Measurements from ENCODE around the gene SLC50A1.

SLC50A1 gene

GRCh38 chr1:155176544-155177071, 41.0 kb downstream of the SLC50A1 start:
- H3K36me3 ChIP-seq (replicated peaks; ENCODE audit: insufficient read depth, low read length) = no peaks in the 10 kb centered on the region
- DNase-seq = peak; percentile 87
- H3K4me3 ChIP-seq (ENCODE audit: low read length) = no peak overlapping the region
- peaks cover 15% of the 10 kb centered on the region for H3K79me2 ChIP-seq (ENCODE audit: low read length)
- H3K4me1 ChIP-seq (ENCODE audit: low read length) = peaks cover 21% of the 10 kb centered on the region
- H3K4me2 ChIP-seq (ENCODE audit: low read depth, low read length) = no peak overlapping the region
- H3K9ac ChIP-seq (ENCODE audit: low read length) = no peak overlapping the region
- no peak for TF ChIP-seq EZH2phosphoT487 (IDR thresholded peaks at IDR 0.05; ENCODE audit: low read length)
- TF ChIP-seq, protein P1, sequence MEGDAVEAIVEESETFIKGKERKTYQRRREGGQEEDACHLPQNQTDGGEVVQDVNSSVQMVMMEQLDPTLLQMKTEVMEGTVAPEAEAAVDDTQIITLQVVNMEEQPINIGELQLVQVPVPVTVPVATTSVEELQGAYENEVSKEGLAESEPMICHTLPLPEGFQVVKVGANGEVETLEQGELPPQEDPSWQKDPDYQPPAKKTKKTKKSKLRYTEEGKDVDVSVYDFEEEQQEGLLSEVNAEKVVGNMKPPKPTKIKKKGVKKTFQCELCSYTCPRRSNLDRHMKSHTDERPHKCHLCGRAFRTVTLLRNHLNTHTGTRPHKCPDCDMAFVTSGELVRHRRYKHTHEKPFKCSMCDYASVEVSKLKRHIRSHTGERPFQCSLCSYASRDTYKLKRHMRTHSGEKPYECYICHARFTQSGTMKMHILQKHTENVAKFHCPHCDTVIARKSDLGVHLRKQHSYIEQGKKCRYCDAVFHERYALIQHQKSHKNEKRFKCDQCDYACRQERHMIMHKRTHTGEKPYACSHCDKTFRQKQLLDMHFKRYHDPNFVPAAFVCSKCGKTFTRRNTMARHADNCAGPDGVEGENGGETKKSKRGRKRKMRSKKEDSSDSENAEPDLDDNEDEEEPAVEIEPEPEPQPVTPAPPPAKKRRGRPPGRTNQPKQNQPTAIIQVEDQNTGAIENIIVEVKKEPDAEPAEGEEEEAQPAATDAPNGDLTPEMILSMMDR (IDR thresholded peaks at IDR 0.05; ENCODE audit: low read length) = peak; percentile 100
- no peaks in the 10 kb centered on the region for H3K9me3 ChIP-seq (replicated peaks; ENCODE audit: insufficient read depth, low read length)
- peaks cover 49% of the 10 kb centered on the region for H3K27me3 ChIP-seq (replicated peaks; ENCODE audit: insufficient read depth, low read length)
- no peaks in the 10 kb centered on the region for H4K20me1 ChIP-seq (ENCODE audit: insufficient read depth, low read length)
- no peak overlapping the region for H3K27ac ChIP-seq (ENCODE audit: low read length)
- H3F3A ChIP-seq (ENCODE audit: insufficient read depth, low read length) = no peaks in the 10 kb centered on the region
- no peaks in the 10 kb centered on the region for H3K9me2 ChIP-seq (replicated peaks; ENCODE audit: insufficient read depth, low read length)
- no peak overlapping the region for H2AFZ ChIP-seq (ENCODE audit: low read length)

DNA sequence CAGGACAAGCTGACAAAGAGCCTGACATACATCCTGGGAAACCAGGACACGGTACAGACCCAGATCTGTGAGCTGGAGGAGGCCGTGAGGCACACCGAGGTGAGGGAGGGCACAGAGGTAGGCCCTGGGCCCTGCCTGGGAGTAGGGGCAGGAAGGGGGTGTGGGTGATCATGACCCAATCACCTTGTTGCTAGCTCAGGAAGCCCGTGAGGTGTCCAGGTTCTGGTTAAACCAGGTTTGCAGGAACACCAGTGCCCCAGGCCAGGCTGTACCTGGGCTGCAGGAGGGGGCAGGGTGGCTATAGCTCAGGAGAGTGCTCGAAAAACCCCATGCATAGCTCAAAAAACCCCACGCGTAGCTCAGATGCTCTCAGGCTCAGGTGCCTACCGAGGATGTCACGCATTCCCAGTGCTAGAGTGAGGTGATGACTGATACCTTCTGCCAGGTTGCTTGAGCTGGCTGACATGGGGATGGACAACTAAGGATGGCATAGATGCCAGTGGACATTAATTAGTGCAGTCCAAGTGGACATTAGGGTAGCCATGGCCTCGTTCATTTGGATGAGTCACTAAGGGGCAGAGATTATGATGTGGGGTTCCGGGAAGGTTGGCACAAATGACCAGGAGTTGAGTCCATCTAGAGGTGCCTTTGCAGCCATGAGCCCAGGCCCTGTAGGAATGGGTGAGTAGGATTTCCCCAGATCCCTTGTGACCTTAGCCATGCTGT, 41.7 kb downstream of the SLC50A1 start:
- H4K20me1 ChIP-seq (ENCODE audit: insufficient read depth, low read length) = no peaks in the 10 kb centered on the region
- peaks cover 7% of the 10 kb centered on the region for H3K79me2 ChIP-seq (ENCODE audit: low read length)
- no peaks in the 10 kb centered on the region for H3K36me3 ChIP-seq (replicated peaks; ENCODE audit: insufficient read depth, low read length)
- H3K4me1 ChIP-seq (ENCODE audit: low read length) = peaks cover 14% of the 10 kb centered on the region
- H3K4me3 ChIP-seq (ENCODE audit: low read length) = no peak overlapping the region
- no peak overlapping the region for H3K9ac ChIP-seq (ENCODE audit: low read length)
- H3K4me2 ChIP-seq (ENCODE audit: low read depth, low read length) = no peak overlapping the region
- TF ChIP-seq, protein P1 (IDR thresholded peaks at IDR 0.05; ENCODE audit: low read length) = no peak
- TF ChIP-seq EZH2 (optimal IDR thresholded peaks at IDR 0.05; ENCODE audit: low read depth, low read length) (no peak), EZH2phosphoT487 (IDR thresholded peaks at IDR 0.05; ENCODE audit: low read length) (no peak)
- no peaks in the 10 kb centered on the region for H3K9me2 ChIP-seq (replicated peaks; ENCODE audit: insufficient read depth, low read length)
- no peaks in the 10 kb centered on the region for H3F3A ChIP-seq (ENCODE audit: insufficient read depth, low read length)
- peaks cover 57% of the 10 kb centered on the region for H3K27me3 ChIP-seq (replicated peaks; ENCODE audit: insufficient read depth, low read length)
- H3K27ac ChIP-seq (ENCODE audit: low read length) = no peak overlapping the region
- DNase-seq = no peak
- H2AFZ ChIP-seq (ENCODE audit: low read length) = no peak overlapping the region
- no peaks in the 10 kb centered on the region for H3K9me3 ChIP-seq (replicated peaks; ENCODE audit: insufficient read depth, low read length)

DNA sequence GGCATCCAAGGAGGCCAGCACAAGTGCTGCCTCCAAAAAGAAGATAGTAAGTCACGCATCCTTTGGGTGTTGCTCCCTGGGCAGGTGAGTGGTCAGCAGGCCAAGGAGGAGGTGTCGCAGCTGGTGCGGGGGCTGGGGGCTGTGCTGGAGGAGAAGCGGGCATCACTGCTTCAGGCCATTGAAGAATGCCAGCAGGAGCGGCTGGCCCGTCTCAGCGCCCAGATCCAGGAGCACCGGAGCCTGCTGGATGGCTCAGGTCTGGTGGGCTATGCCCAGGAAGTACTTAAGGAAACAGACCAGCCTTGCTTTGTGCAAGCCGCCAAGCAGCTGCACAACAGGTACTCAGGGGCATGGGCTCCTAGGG, 42.2 kb downstream of the SLC50A1 start:
- no peaks in the 10 kb centered on the region for H3F3A ChIP-seq (ENCODE audit: insufficient read depth, low read length)

More for the DNA sequence above, 42.2 kb downstream of the SLC50A1 start:
- no peak overlapping the region for H3K27ac ChIP-seq (ENCODE audit: low read length)
- H3K4me2 ChIP-seq (ENCODE audit: low read depth, low read length) = no peak overlapping the region
- H3K4me3 ChIP-seq (ENCODE audit: low read length) = no peak overlapping the region
- no peak overlapping the region for H3K9ac ChIP-seq (ENCODE audit: low read length)
- peaks cover 13% of the 10 kb centered on the region for H3K4me1 ChIP-seq (ENCODE audit: low read length)
- peaks cover 59% of the 10 kb centered on the region for H3K27me3 ChIP-seq (replicated peaks; ENCODE audit: insufficient read depth, low read length)
- TF ChIP-seq, protein P1 (IDR thresholded peaks at IDR 0.05; ENCODE audit: low read length) = no peak
- no peak for TF ChIP-seq EZH2phosphoT487 (IDR thresholded peaks at IDR 0.05; ENCODE audit: low read length)
- TF ChIP-seq EZH2 (optimal IDR thresholded peaks at IDR 0.05; ENCODE audit: low read depth, low read length) = no peak
- no peaks in the 10 kb centered on the region for H3K36me3 ChIP-seq (replicated peaks; ENCODE audit: insufficient read depth, low read length)
- no peaks in the 10 kb centered on the region for H3K9me3 ChIP-seq (replicated peaks; ENCODE audit: insufficient read depth, low read length)
- H4K20me1 ChIP-seq (ENCODE audit: insufficient read depth, low read length) = no peaks in the 10 kb centered on the region
- peaks cover 2% of the 10 kb centered on the region for H3K79me2 ChIP-seq (ENCODE audit: low read length)
- H3K9me2 ChIP-seq (replicated peaks; ENCODE audit: insufficient read depth, low read length) = no peaks in the 10 kb centered on the region
- no peak for DNase-seq
- no peak overlapping the region for H2AFZ ChIP-seq (ENCODE audit: low read length)

All from MM.1S (cell line).